Activated naive CD8-positive, alpha-beta T cell treated with anti-CD3 and anti-CD28 coated beads for 36 hours (primary cell): ENCODE data around the gene IQGAP1. TPM values are rescaled to one million over a fixed set of nuclear protein-coding genes. Genes with fewer than 3 reads are reported as not detected.
"Not testable (repeated sequence)": the region's sequence is repeated elsewhere in the genome, so short reads cannot be mapped to it uniquely, and the experiment has no call there.

Experiments used
- DNase-seq: peaks from one replicate; pipeline ENCODE4 v3.0.0; 2021
- H3K27ac Mint-ChIP-seq: one replicate; pipeline ENCODE4 v1.8.0; 2022; ENCODE audit warnings: mild to moderate bottlenecking, moderate library complexity, mixed read lengths
- H3K27me3 Mint-ChIP-seq: one replicate; pipeline ENCODE4 v1.8.0; 2022; ENCODE audit warnings: mild to moderate bottlenecking, mixed read lengths
- H3K36me3 Mint-ChIP-seq: one replicate; pipeline ENCODE4 v1.8.0; 2021; ENCODE audit warnings: mild to moderate bottlenecking, mixed read lengths
- H3K4me1 Mint-ChIP-seq: one replicate; pipeline ENCODE4 v1.8.0; 2021; ENCODE audit warnings: mixed read lengths
- H3K4me3 Mint-ChIP-seq: one replicate; pipeline ENCODE4 v1.8.0; 2022; ENCODE audit warnings: mild to moderate bottlenecking, moderate library complexity, mixed read lengths
- H3K9me3 Mint-ChIP-seq: one replicate; pipeline ENCODE4 v1.8.0; 2022; ENCODE audit warnings: mixed read lengths
- total RNA-seq, 2 experiments: library from RNA; stranded (reverse); gene quantifications; one replicate each; pipeline ENCODE4 v1.2.3, GENCODE V29; 2021

IQGAP1 gene
- total RNA-seq, 2 experiments from 2014 or later = 129 to 133 TPM

- H3K4me3 Mint-ChIP-seq = no peak overlapping the region
- peaks cover 14% of the 10 kb centered on the region for H3K4me1 Mint-ChIP-seq
- H3K27ac Mint-ChIP-seq = peak overlapping the region; percentile 45
- H3K27me3 Mint-ChIP-seq = no peaks in the 10 kb centered on the region
- DNase-seq = no peak
- H3K36me3 Mint-ChIP-seq = peaks cover 41% of the 10 kb centered on the region
- no peaks in the 10 kb centered on the region for H3K9me3 Mint-ChIP-seq
These were observed 105.6 kb downstream of the IQGAP1 start for GRCh38 chr15:90493647-90494046.

- DNase-seq = no peak
- peaks cover 52% of the 10 kb centered on the region for H3K36me3 Mint-ChIP-seq
- no peak overlapping the region for H3K27ac Mint-ChIP-seq
- H3K4me1 Mint-ChIP-seq = peaks cover 14% of the 10 kb centered on the region
- H3K9me3 Mint-ChIP-seq = no peaks in the 10 kb centered on the region
- H3K27me3 Mint-ChIP-seq = no peaks in the 10 kb centered on the region
- H3K4me3 Mint-ChIP-seq = no peak overlapping the region
These were observed 107.0 kb downstream of the IQGAP1 start for GRCh38 chr15:90495067-90495466.

GRCh38 chr15:90496791-90497190 lies 108.7 kb downstream of the IQGAP1 start:
- Mint-ChIP-seq H3K4me3 (no peak overlapping the region), H3K36me3 (peaks cover 48% of the 10 kb centered on the region), H3K27me3 (no peaks in the 10 kb centered on the region), H3K4me1 (peaks cover 14% of the 10 kb centered on the region), H3K27ac (no peak overlapping the region), H3K9me3 (no peaks in the 10 kb centered on the region)
- no peak for DNase-seq

- no peak overlapping the region for H3K4me3 Mint-ChIP-seq
- peaks cover 14% of the 10 kb centered on the region for H3K4me1 Mint-ChIP-seq
- no peak for DNase-seq
- H3K27ac Mint-ChIP-seq = no peak overlapping the region
- no peaks in the 10 kb centered on the region for H3K9me3 Mint-ChIP-seq
- H3K27me3 Mint-ChIP-seq = no peaks in the 10 kb centered on the region
- peaks cover 45% of the 10 kb centered on the region for H3K36me3 Mint-ChIP-seq
These were observed 109.3 kb downstream of the IQGAP1 start for GRCh38 chr15:90497376-90497775.

GRCh38 chr15:90497912-90498311 lies 109.9 kb downstream of the IQGAP1 start:
- H3K27ac Mint-ChIP-seq = no peak overlapping the region
- no peaks in the 10 kb centered on the region for H3K27me3 Mint-ChIP-seq
- H3K9me3 Mint-ChIP-seq = no peaks in the 10 kb centered on the region
- peaks cover 42% of the 10 kb centered on the region for H3K36me3 Mint-ChIP-seq
- H3K4me1 Mint-ChIP-seq = peaks cover 11% of the 10 kb centered on the region
- no peak overlapping the region for H3K4me3 Mint-ChIP-seq
- DNase-seq = no peak

- no peaks in the 10 kb centered on the region for H3K9me3 Mint-ChIP-seq
- no peak for DNase-seq
- H3K4me1 Mint-ChIP-seq = no peaks in the 10 kb centered on the region
- no peak overlapping the region for H3K27ac Mint-ChIP-seq
- H3K4me3 Mint-ChIP-seq = no peak overlapping the region
- no peaks in the 10 kb centered on the region for H3K27me3 Mint-ChIP-seq
- H3K36me3 Mint-ChIP-seq = peaks cover 31% of the 10 kb centered on the region
These were observed 112.1 kb downstream of the IQGAP1 start for GRCh38 chr15:90500171-90500570.

- H3K4me1 Mint-ChIP-seq = no peaks in the 10 kb centered on the region
- no peak overlapping the region for H3K4me3 Mint-ChIP-seq
- H3K27ac Mint-ChIP-seq = no peak overlapping the region
- no peaks in the 10 kb centered on the region for H3K27me3 Mint-ChIP-seq
- H3K9me3 Mint-ChIP-seq = no peaks in the 10 kb centered on the region
- DNase-seq = no peak
- H3K36me3 Mint-ChIP-seq = peaks cover 25% of the 10 kb centered on the region
These were observed 113.9 kb downstream of the IQGAP1 start for GRCh38 chr15:90501898-90502297.

- H3K9me3 Mint-ChIP-seq, H3K4me3 Mint-ChIP-seq, DNase-seq, H3K27me3 Mint-ChIP-seq: not testable (repeated sequence)
- H3K27ac Mint-ChIP-seq = peak overlapping the region; percentile 21
- peaks cover 13% of the 10 kb centered on the region for H3K4me1 Mint-ChIP-seq
- peaks cover 14% of the 10 kb centered on the region for H3K36me3 Mint-ChIP-seq
These were observed 122.7 kb downstream of the IQGAP1 start for GRCh38 chr15:90510781-90511180.

GRCh38 chr15:90511211-90511618 lies 123.2 kb downstream of the IQGAP1 start:
- H3K4me3 Mint-ChIP-seq = peak overlapping the region; percentile 66
- H3K27ac Mint-ChIP-seq = peak overlapping the region; percentile 21
- H3K27me3 Mint-ChIP-seq = not testable (repeated sequence)

GRCh38 chr15:90512276-90512675 lies 124.2 kb downstream of the IQGAP1 start:
- H3K27ac Mint-ChIP-seq = no peak overlapping the region
- DNase-seq = no peak
- peaks cover 13% of the 10 kb centered on the region for H3K4me1 Mint-ChIP-seq
- H3K4me3 Mint-ChIP-seq = no peak overlapping the region
- no peaks in the 10 kb centered on the region for H3K27me3 Mint-ChIP-seq
- peaks cover 12% of the 10 kb centered on the region for H3K36me3 Mint-ChIP-seq
- peaks cover 3% of the 10 kb centered on the region for H3K9me3 Mint-ChIP-seq

More at GRCh38 chr15:90511211-90511618, 123.2 kb downstream of the IQGAP1 start:
- H3K9me3 Mint-ChIP-seq = not testable (repeated sequence)
- H3K4me1 Mint-ChIP-seq = peaks cover 13% of the 10 kb centered on the region
- H3K36me3 Mint-ChIP-seq = peaks cover 14% of the 10 kb centered on the region
- peak; percentile 35 for DNase-seq

- no peak overlapping the region for H3K27ac Mint-ChIP-seq
- H3K27me3 Mint-ChIP-seq = no peaks in the 10 kb centered on the region
- peaks cover 3% of the 10 kb centered on the region for H3K9me3 Mint-ChIP-seq
- H3K4me1 Mint-ChIP-seq = peaks cover 13% of the 10 kb centered on the region
- H3K4me3 Mint-ChIP-seq = no peak overlapping the region
- DNase-seq = no peak
- peaks cover 11% of the 10 kb centered on the region for H3K36me3 Mint-ChIP-seq
These were observed 124.9 kb downstream of the IQGAP1 start for GRCh38 chr15:90512981-90513380.

GRCh38 chr15:90513448-90513847 lies 125.4 kb downstream of the IQGAP1 start:
- H3K27ac Mint-ChIP-seq = no peak overlapping the region
- no peak for DNase-seq
- H3K36me3 Mint-ChIP-seq = peaks cover 11% of the 10 kb centered on the region
- no peaks in the 10 kb centered on the region for H3K27me3 Mint-ChIP-seq
- H3K4me1 Mint-ChIP-seq = peaks cover 13% of the 10 kb centered on the region
- H3K4me3 Mint-ChIP-seq = no peak overlapping the region
- H3K9me3 Mint-ChIP-seq = peaks cover 3% of the 10 kb centered on the region

- H3K36me3 Mint-ChIP-seq = peaks cover 11% of the 10 kb centered on the region
- H3K27me3 Mint-ChIP-seq, DNase-seq, H3K4me3 Mint-ChIP-seq, H3K27ac Mint-ChIP-seq, H3K9me3 Mint-ChIP-seq: not testable (repeated sequence)
- H3K4me1 Mint-ChIP-seq = peaks cover 13% of the 10 kb centered on the region
These were observed 125.9 kb downstream of the IQGAP1 start for GRCh38 chr15:90513893-90514292.

GRCh38 chr15:90519688-90520087 lies 131.6 kb downstream of the IQGAP1 start:
- Mint-ChIP-seq H3K4me1 (peaks cover 8% of the 10 kb centered on the region), H3K9me3 (no peaks in the 10 kb centered on the region), H3K27ac (no peak overlapping the region), H3K27me3 (no peaks in the 10 kb centered on the region), H3K36me3 (no peaks in the 10 kb centered on the region), H3K4me3 (no peak overlapping the region)
- no peak for DNase-seq

- peaks cover 9% of the 10 kb centered on the region for H3K4me1 Mint-ChIP-seq
These were observed 132.3 kb downstream of the IQGAP1 start for GRCh38 chr15:90520365-90520764.

GRCh38 chr15:90523373-90523772 lies 135.3 kb downstream of the IQGAP1 start:
- Mint-ChIP-seq H3K4me3 (no peak overlapping the region), H3K36me3 (no peaks in the 10 kb centered on the region), H3K27me3 (no peaks in the 10 kb centered on the region), H3K9me3 (no peaks in the 10 kb centered on the region), H3K4me1 (peaks cover 10% of the 10 kb centered on the region), H3K27ac (no peak overlapping the region)
- DNase-seq = no peak

More at GRCh38 chr15:90520365-90520764, 132.3 kb downstream of the IQGAP1 start:
- H3K27me3 Mint-ChIP-seq = no peaks in the 10 kb centered on the region
- H3K9me3 Mint-ChIP-seq = no peaks in the 10 kb centered on the region
- H3K36me3 Mint-ChIP-seq = no peaks in the 10 kb centered on the region
- no peak overlapping the region for H3K4me3 Mint-ChIP-seq
- no peak for DNase-seq
- H3K27ac Mint-ChIP-seq = no peak overlapping the region
